Fibroblast of lung (primary cell): ENCODE data around the gene ST6GALNAC2. TPM values are rescaled to one million over a fixed set of nuclear protein-coding genes. Genes with fewer than 3 reads are reported as not detected.

Experiments used
- DNase-seq, 2 donors: peaks; one replicate each; pipeline versions ENCODE4 v3.0.0 to v3.0.0-alpha.2; 2010; ENCODE audit warnings: low read depth in 2 of 2
- H2AFZ ChIP-seq: 2 replicates; pipeline ENCODE4 v1.5.1; 2012; ENCODE audit warnings: low read length, control low read depth, inconsistent platforms
- H3K27ac ChIP-seq: 2 replicates; pipeline ENCODE4 v1.5.1; 2011; ENCODE audit warnings: low read length, control low read depth; ENCODE audit not compliant: insufficient read depth
- H3K27me3 ChIP-seq: 2 replicates; pipeline ENCODE4 v1.5.1; 2011; ENCODE audit warnings: mild to moderate bottlenecking, low read length; ENCODE audit not compliant: control insufficient read depth, insufficient read depth
- H3K36me3 ChIP-seq: 2 replicates; pipeline ENCODE4 v1.5.1; 2011; ENCODE audit warnings: low read length; ENCODE audit not compliant: control insufficient read depth, insufficient read depth
- H3K4me1 ChIP-seq: 2 replicates; pipeline ENCODE4 v1.5.1; 2011; ENCODE audit warnings: low read length; ENCODE audit not compliant: control insufficient read depth, insufficient read depth; ENCODE audit errors: extremely low read depth
- H3K4me2 ChIP-seq: 2 replicates; pipeline ENCODE4 v1.5.1; 2011; ENCODE audit warnings: low read length, control low read depth; ENCODE audit not compliant: insufficient read depth; ENCODE audit errors: extremely low read depth
- H3K4me3 ChIP-seq, 4 experiments: fragments of 200-600 bp in 1 of 4; sonication (generic) in 1 of 4; replicated peaks in 1 of 4; 2 replicates each; pipeline ENCODE4 v1.5.1; 2011 to 2016; ENCODE audit warnings: low read length in 4 of 4, low read depth in 3 of 4, mild to moderate bottlenecking in 3 of 4, control low read depth in 2 of 4, inconsistent platforms in 1 of 4, mixed read lengths in 1 of 4; ENCODE audit not compliant: insufficient read depth in 1 of 4; ENCODE audit errors: control extremely low read depth in 1 of 4
- H3K79me2 ChIP-seq: 2 replicates; pipeline ENCODE4 v1.5.1; 2012; ENCODE audit warnings: mild to moderate bottlenecking, low read length, inconsistent platforms; ENCODE audit not compliant: control insufficient read depth, insufficient read depth
- H3K9ac ChIP-seq: 2 replicates; pipeline ENCODE4 v1.5.1; 2011; ENCODE audit warnings: mild to moderate bottlenecking, low read length, control low read depth; ENCODE audit not compliant: insufficient read depth
- H3K9me3 ChIP-seq: 2 replicates; pipeline ENCODE4 v1.5.1; 2012; ENCODE audit warnings: low read depth, low read length; ENCODE audit not compliant: control insufficient read depth, insufficient read depth
- H4K20me1 ChIP-seq: 2 replicates; pipeline ENCODE4 v1.5.1; 2011; ENCODE audit warnings: low read length; ENCODE audit not compliant: control insufficient read depth, insufficient read depth; ENCODE audit errors: extremely low read depth
- EZH2 ChIP-seq: IDR thresholded peaks from 2 replicates; pipeline ENCODE4 v1.5.1; 2012; ENCODE audit warnings: low read length, control low read depth, mild to moderate bottlenecking; ENCODE audit errors: missing control alignments
- polyA plus RNA-seq, 2 donors: library from polyadenylated mRNA; depleted of rRNA in 1 of 2; stranded (reverse) in 1 of 2; unstranded in 1 of 2; fragments of >200 nt; gene quantifications; 2 replicates each; pipeline ENCODE4 v1.2.1, GENCODE V29; 2011 to 2012; ENCODE audit warnings: missing spikeins in 1 of 2
- total RNA-seq: library from RNA; depleted of rRNA; stranded (reverse); fragments of >200 nt; gene quantifications from 2 replicates; pipeline ENCODE4 v1.2.1, GENCODE V29; 2014
- TF ChIP-seq, protein P1 (sequence below), 2 donors: IDR thresholded peaks in 1 of 2; conservative IDR thresholded peaks in 1 of 2; 1 replicate in 1 of 2; 2 replicates in 1 of 2; pipeline ENCODE4 v1.5.1; 2011 to 2012; ENCODE audit warnings: low read length in 2 of 2, control low read depth in 1 of 2, inconsistent platforms in 1 of 2, low read depth in 1 of 2, mild to moderate bottlenecking in 1 of 2

The ST6GALNAC2 gene
- total and polyA plus RNA-seq, 2 donors (not counting 1 experiment from before 2014, with no cell fraction given): 0.42 to 0.83 TPM

DNA sequence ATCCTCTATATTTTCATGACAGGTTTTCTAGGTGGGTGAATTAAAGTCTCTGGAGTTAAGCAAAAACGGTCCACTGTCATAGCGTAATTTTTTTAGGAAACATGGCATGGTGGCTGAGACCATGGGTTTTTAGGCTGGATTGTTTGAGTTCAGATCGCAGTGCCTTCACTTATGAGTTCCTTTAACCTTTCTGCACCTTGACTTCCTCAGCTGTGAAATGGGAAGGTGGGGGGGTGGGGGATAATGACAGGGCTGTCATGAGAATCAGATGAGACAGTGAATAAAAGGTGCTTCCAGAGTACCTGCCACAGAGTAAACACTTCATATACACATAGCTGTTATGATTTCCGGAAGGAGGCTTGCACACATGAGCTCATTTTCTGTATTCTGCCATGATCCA lies 34.0 kb downstream of the ST6GALNAC2 start:
- H3K4me1 ChIP-seq: peaks cover 9% of the 10 kb centered on the region
- H3K36me3 ChIP-seq: no peaks in the 10 kb centered on the region
- H3K27ac ChIP-seq: no peak overlapping the region
- no peak overlapping the region for H3K9ac ChIP-seq
- no peaks in the 10 kb centered on the region for H3K79me2 ChIP-seq
- H3K27me3 ChIP-seq: no peaks in the 10 kb centered on the region
- H4K20me1 ChIP-seq: no peaks in the 10 kb centered on the region
- H3K9me3 ChIP-seq: no peaks in the 10 kb centered on the region
- H3K4me2 ChIP-seq: no peak overlapping the region
- DNase-seq: no peak
- TF ChIP-seq, protein P1, sequence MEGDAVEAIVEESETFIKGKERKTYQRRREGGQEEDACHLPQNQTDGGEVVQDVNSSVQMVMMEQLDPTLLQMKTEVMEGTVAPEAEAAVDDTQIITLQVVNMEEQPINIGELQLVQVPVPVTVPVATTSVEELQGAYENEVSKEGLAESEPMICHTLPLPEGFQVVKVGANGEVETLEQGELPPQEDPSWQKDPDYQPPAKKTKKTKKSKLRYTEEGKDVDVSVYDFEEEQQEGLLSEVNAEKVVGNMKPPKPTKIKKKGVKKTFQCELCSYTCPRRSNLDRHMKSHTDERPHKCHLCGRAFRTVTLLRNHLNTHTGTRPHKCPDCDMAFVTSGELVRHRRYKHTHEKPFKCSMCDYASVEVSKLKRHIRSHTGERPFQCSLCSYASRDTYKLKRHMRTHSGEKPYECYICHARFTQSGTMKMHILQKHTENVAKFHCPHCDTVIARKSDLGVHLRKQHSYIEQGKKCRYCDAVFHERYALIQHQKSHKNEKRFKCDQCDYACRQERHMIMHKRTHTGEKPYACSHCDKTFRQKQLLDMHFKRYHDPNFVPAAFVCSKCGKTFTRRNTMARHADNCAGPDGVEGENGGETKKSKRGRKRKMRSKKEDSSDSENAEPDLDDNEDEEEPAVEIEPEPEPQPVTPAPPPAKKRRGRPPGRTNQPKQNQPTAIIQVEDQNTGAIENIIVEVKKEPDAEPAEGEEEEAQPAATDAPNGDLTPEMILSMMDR (conservative IDR thresholded peaks at IDR 0.05 in 1 of 2, IDR thresholded peaks at IDR 0.05 in 1 of 2; ENCODE audit: low read depth in 1 of 2, low read length in 2 of 2): no peak
- no peak for TF ChIP-seq EZH2
- no peak overlapping the region for H2AFZ ChIP-seq
- H3K4me3 ChIP-seq: no peak overlapping the region

DNA sequence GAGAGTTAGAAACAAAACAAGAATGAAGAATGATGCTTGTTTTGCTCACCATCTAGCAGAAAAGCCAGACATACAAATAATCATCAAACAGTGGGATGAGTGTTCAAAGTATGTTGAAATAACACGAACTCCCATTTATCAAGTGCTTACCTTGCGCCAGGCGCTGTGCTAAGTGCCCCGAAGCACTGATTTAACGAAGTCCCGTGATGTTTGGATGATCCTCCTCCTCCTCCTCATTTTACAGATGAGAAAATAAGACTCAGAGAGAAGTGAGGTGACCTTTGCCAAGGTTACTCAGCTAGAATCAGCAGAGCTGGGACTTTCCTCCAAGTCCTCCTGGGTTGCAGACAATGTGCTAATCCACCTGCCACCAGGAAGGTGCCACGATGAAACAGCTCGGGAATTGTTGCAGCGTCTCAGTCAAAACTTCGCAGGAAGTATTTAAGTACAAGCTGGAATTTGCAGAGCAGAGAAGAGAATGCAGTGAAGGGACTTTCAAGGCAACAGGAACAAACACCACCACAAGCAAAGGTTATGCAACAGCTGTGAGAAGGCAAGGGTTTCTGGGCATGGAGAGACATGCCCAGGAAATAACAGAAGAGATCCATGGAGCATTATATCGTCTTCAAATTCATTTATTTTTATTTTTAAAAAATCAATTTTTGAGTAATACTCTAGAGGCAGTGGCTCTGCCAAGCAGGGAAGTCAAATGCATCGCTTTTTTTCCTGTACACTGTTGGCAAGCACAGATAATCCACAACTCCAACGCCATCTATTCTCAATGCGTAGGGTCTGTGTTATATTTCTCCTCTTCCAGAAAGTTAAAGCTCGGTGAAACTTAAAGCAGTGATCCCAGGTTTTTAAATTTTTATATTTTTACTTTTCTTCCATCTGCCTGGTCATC lies 34.7 kb downstream of the ST6GALNAC2 start:
- no peaks in the 10 kb centered on the region for H3K36me3 ChIP-seq
- no peak overlapping the region for H3K27ac ChIP-seq
- peaks cover 16% of the 10 kb centered on the region for H3K4me1 ChIP-seq
- H4K20me1 ChIP-seq: no peaks in the 10 kb centered on the region
- H3K4me3 ChIP-seq: peak overlapping the region in 1 of 4 experiments; percentile 3
- H3K27me3 ChIP-seq: no peaks in the 10 kb centered on the region
- H3K9me3 ChIP-seq: no peaks in the 10 kb centered on the region
- H3K4me2 ChIP-seq: no peak overlapping the region
- no peak for TF ChIP-seq EZH2
- TF ChIP-seq, protein P1 (conservative IDR thresholded peaks at IDR 0.05 in 1 of 2, IDR thresholded peaks at IDR 0.05 in 1 of 2; ENCODE audit: low read depth in 1 of 2, low read length in 2 of 2): no peak
- peak in 1 of 2 donors; percentile 62 for DNase-seq
- H3K9ac ChIP-seq: no peak overlapping the region
- no peak overlapping the region for H2AFZ ChIP-seq
- H3K79me2 ChIP-seq: no peaks in the 10 kb centered on the region

DNA sequence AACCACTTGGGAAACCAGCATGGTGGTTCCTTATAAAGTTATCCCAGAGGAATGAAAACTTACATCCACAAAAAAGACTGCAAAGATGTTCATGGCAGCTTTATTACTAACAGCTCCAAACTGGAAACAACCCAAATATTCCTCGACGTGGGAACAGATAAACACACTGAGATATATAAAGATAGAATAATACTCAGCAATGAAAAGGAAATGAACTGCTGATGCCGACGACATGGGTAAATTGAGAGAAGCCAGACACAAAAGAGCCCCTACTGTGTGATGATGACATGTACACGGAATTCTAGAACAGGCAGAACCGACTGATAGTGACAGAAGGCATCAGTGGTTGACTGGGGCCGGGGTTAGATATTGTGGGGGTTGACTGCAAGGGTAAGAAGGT lies 36.1 kb downstream of the ST6GALNAC2 start:
- Histone ChIP-seq H3K27me3 (no peaks in the 10 kb centered on the region), H3K9ac (no peak overlapping the region), H3K36me3 (no peaks in the 10 kb centered on the region), H3K4me2 (no peak overlapping the region), H2AFZ (no peak overlapping the region), H3K27ac (no peak overlapping the region), H3K4me1 (peaks cover 22% of the 10 kb centered on the region), H3K9me3 (no peaks in the 10 kb centered on the region), H3K4me3 (no peak overlapping the region), H3K79me2 (no peaks in the 10 kb centered on the region), H4K20me1 (no peaks in the 10 kb centered on the region)
- DNase-seq: no peak
- no peak for TF ChIP-seq EZH2
- TF ChIP-seq, protein P1 (conservative IDR thresholded peaks at IDR 0.05 in 1 of 2, IDR thresholded peaks at IDR 0.05 in 1 of 2; ENCODE audit: low read depth in 1 of 2, low read length in 2 of 2): no peak
